ENCODE data around the gene IGLL1. TPM values are rescaled to one million over a fixed set of nuclear protein-coding genes. Genes with fewer than 3 reads are reported as not detected.
A peak's percentile ranks its signal among the peaks of the same experiment; 100 is the strongest.

IGLL1 gene
- total and polyA plus RNA-seq, 10 donors, result 0.26 TPM; not detected in 9

DNA sequence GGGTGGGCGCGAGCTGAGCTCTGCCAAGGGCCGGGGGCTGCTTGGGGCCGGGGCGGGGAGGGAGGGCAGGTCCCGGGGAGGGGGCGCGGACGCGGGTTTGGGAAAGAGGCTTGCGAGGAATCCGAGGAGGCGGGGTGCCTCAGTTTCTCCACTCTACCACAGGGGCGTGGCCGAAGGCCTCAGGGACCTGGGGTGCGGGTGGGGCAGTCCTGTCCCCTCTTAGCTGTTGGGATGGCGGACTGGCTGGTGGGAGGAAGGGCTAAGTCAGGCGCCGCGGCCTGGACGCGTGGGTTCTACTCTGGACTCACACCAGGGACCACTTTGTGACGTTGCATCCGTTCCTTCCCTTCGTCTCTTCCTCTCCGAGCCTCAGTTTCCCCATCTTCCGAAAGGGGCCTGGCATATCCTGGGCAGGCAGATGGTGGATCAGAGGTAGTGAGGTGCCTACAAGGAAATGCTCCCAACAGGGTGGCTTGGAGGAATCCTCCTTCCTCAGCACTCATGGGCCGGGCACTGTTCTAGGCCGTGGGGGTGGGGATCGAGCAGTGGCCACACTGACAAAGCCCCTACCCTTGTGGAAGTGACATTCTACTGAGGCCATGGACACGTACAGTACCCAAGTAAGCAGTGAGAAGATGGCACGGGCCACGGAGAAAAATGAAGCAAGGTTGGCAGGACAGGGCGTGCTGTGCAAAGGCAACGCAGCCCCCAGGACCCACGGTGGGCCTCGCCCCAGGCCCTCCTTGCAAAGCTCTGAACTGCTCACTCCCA, 13.2 kb downstream of the IGLL1 start:
- TF ChIP-seq, protein P1, sequence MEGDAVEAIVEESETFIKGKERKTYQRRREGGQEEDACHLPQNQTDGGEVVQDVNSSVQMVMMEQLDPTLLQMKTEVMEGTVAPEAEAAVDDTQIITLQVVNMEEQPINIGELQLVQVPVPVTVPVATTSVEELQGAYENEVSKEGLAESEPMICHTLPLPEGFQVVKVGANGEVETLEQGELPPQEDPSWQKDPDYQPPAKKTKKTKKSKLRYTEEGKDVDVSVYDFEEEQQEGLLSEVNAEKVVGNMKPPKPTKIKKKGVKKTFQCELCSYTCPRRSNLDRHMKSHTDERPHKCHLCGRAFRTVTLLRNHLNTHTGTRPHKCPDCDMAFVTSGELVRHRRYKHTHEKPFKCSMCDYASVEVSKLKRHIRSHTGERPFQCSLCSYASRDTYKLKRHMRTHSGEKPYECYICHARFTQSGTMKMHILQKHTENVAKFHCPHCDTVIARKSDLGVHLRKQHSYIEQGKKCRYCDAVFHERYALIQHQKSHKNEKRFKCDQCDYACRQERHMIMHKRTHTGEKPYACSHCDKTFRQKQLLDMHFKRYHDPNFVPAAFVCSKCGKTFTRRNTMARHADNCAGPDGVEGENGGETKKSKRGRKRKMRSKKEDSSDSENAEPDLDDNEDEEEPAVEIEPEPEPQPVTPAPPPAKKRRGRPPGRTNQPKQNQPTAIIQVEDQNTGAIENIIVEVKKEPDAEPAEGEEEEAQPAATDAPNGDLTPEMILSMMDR (IDR thresholded peaks at IDR 0.05 in 8 of 11, conservative IDR thresholded peaks at IDR 0.05 in 3 of 11), result no peak
- TF ChIP-seq POLR2A (IDR thresholded peaks at IDR 0.05) (no peak), POLR2AphosphoS5 (IDR thresholded peaks at IDR 0.05) (no peak)
- no peaks in the 10 kb centered on the region for H3K36me3 ChIP-seq
- H3K27me3 ChIP-seq (replicated peaks in 1 of 7), result peaks cover 0 to 57% (median 27%) of the 10 kb centered on the region in 7 donors
- DNase-seq, result peak; percentile 56
- H3K27ac ChIP-seq, result no peak overlapping the region
- peaks cover 0 to 23% (median 16%) of the 10 kb centered on the region in 6 donors for H3K4me1 ChIP-seq
- peak overlapping the region in 7 of 8 donors; percentile 25 to 69 (median 40) for H3K4me3 ChIP-seq
- no peaks in the 10 kb centered on the region for H3K9me3 ChIP-seq
- WGBS, 5 donors, result 60 to 74% (median 65%) methylated on average over 32 to 37 of the region's 37 CpGs
- intact Hi-C loops (cut with DNase I; ENCODE audit: low total_unique reads), result no loop called here

DNA sequence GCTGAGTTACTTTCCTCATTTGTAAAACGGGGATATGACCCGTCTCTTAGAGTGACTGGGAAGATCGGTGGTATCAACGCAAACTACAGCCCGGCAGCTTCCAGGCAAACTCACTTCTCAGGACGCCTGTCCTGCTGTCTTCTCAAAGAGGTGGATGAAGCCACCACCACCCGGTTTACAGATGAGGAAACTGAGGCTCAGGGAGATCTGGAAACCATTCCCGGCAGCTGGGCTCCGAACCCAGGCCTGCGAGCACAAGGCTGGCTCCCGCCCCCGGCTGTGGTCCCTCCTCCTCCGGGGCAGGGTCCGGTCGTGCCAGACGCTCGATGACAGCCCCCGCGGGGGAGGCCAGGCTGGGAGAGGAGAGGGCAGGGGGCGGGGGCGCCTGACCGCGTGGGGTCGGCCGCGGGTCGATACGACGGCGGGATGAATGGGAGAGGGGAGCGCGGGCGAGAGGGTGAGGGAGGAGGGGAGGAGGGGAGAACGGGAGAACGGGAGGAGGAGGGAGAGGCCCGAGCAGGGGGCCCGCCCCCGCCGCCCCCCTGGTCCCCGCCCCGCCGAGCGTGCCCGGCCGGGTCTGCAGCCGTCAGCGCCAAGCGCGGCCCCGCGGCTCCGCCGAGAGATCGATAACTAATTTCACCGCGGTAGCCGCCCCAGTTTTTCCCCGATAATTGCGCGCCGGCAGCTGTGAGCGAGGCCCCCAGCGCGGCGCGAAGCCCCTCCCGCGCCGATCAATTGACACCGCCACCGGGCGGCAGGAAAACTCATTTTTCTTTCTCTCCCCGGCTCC, 14.0 kb downstream of the IGLL1 start:
- Histone ChIP-seq H3K9me3 (no peaks in the 10 kb centered on the region), H3K27ac (no peak overlapping the region), H3K4me3 (peak overlapping the region; percentile 21 to 69 (median 38)), H3K4me1 (peaks cover 0 to 23% (median 16%) of the 10 kb centered on the region in 6 donors), H3K36me3 (no peaks in the 10 kb centered on the region), H3K27me3 (replicated peaks in 1 of 7) (peaks cover 0 to 57% (median 27%) of the 10 kb centered on the region in 7 donors)
- peak; percentile 74 for DNase-seq
- 0 to 4% (median 1%) methylated on average over 37 to 73 of the region's 73 CpGs for WGBS, 5 donors
- TF ChIP-seq POLR2AphosphoS5 (IDR thresholded peaks at IDR 0.05), result peak in 1 of 3 donors; percentile 21
- TF ChIP-seq, protein P1 (IDR thresholded peaks at IDR 0.05 in 8 of 11, conservative IDR thresholded peaks at IDR 0.05 in 3 of 11), result no peak
- intact Hi-C loops (cut with DNase I; ENCODE audit: low total_unique reads), result no loop called here

DNA sequence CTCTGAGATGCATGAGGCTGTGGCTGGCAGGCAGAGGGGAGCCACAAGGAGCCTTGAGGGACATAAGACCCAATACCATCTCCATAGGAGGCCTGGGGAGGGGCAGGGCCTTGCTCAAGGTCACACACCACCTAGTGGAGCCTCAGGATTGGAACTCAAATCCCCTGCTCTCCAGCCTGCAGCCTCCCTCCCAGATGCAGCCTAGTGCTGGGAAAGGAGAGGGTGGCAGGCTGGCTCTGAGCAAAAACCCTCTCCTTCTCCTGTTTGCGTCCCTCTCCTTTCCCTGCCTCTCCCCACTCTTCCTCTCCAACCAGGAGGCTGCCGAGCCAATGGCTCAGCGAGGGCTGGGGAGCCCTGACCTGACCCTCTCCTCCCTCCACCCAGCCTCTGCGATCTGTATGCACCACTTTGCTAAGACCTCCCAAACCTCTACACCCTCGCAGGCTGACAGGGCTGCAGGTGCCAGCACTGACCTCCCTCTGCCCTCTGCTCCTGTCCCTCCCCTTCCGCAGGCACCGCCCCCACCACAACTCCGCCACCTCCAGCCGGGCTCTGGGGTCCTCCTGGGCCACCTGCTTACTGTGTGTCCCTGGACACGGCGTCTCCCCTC, 14.7 kb downstream of the IGLL1 start:
- WGBS, 5 donors, result 4 to 10% (median 8%) methylated on average over 10 to 11 of the region's 11 CpGs

More for the DNA sequence above, 14.7 kb downstream of the IGLL1 start:
- intact Hi-C loops (cut with DNase I; ENCODE audit: low total_unique reads), result no loop called here
- DNase-seq, result peak; percentile 78
- Histone ChIP-seq H3K4me3 (peak overlapping the region in 7 of 8 donors; percentile 25 to 69 (median 40)), H3K9me3 (no peaks in the 10 kb centered on the region), H3K27ac (no peak overlapping the region), H3K36me3 (no peaks in the 10 kb centered on the region), H3K4me1 (peaks cover 0 to 23% (median 16%) of the 10 kb centered on the region in 6 donors), H3K27me3 (replicated peaks in 1 of 7) (peaks cover 0 to 57% (median 27%) of the 10 kb centered on the region in 7 donors)
- TF ChIP-seq POLR2A (IDR thresholded peaks at IDR 0.05) (no peak), POLR2AphosphoS5 (IDR thresholded peaks at IDR 0.05) (no peak)
- TF ChIP-seq, protein P1 (IDR thresholded peaks at IDR 0.05 in 8 of 11, conservative IDR thresholded peaks at IDR 0.05 in 3 of 11), result no peak

All from spleen (tissue), 11 donors.